GM12874 (cell line): ENCODE measurements around the gene ADTRP.

ENCODE experiments used
- TF ChIP-seq, protein P1 (sequence below): IDR thresholded peaks from 2 replicates; pipeline ENCODE4 v1.5.1; 2011; ENCODE audit warnings: low read depth, mild to moderate bottlenecking, control low read depth, low read length, moderate library complexity; ENCODE audit not compliant: insufficient read depth

The ADTRP gene

DNA sequence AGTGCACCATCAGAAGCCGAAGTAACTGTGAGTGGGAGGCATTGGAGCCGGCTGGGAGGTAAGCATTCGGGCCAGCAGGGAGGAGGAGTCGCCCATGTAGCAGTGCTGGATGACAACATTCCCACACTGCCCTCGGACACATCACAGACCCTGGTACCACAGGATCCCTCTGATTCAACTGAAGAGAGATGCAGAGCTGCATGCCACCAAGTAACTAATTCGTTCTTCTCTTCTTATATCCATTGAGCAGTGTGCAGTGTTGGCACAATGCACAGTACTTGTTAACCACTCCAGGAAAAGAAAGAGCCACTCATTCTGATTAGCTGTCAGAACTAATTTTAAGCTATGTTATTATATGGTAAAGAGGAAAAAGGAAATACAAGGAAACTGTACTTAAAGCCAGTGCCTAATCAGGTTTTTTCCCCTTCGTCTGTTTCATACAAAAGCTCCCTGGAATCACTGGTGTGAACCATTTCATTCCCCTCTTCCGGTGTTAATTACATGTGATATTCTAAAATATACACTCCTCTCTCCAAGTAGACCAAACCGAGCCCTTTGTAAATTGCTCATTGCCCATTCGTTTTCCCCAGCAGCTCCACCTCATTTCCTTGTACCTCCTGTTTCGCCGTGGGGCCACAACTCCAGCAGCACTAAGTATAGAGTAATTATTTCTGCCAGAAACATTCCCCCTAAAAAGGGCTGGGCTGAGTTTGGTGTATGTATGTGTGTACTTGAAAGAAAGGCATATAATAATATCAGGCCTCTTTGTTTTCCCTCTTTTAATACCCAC is 32.4 kb upstream of the ADTRP start:
- TF ChIP-seq, protein P1, sequence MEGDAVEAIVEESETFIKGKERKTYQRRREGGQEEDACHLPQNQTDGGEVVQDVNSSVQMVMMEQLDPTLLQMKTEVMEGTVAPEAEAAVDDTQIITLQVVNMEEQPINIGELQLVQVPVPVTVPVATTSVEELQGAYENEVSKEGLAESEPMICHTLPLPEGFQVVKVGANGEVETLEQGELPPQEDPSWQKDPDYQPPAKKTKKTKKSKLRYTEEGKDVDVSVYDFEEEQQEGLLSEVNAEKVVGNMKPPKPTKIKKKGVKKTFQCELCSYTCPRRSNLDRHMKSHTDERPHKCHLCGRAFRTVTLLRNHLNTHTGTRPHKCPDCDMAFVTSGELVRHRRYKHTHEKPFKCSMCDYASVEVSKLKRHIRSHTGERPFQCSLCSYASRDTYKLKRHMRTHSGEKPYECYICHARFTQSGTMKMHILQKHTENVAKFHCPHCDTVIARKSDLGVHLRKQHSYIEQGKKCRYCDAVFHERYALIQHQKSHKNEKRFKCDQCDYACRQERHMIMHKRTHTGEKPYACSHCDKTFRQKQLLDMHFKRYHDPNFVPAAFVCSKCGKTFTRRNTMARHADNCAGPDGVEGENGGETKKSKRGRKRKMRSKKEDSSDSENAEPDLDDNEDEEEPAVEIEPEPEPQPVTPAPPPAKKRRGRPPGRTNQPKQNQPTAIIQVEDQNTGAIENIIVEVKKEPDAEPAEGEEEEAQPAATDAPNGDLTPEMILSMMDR, result no peak

- TF ChIP-seq, protein P1, result no peak
Observed at GRCh38 chr6:11810039-11810541, 31.5 kb upstream of the ADTRP start.

DNA sequence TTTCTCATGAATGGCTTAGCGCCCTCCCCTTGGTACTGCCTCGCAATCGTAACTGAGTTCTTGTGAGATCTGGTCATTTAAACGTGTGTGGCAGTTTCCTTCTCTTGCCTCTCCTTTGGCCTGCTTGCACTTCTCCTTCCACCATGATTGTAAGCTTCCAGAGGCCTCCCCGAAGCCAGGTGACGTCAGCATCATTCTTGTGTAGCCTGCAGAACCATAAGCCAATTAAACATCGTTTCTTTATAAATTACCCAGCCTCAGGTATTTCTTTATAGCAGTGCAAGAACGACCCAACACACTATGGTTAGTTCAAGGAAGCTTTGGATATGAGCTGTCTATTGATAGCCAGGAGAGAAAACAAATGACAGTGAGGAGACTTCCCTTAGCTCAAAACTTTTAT is 29.5 kb upstream of the ADTRP start:
- TF ChIP-seq, protein P1, result no peak

DNA sequence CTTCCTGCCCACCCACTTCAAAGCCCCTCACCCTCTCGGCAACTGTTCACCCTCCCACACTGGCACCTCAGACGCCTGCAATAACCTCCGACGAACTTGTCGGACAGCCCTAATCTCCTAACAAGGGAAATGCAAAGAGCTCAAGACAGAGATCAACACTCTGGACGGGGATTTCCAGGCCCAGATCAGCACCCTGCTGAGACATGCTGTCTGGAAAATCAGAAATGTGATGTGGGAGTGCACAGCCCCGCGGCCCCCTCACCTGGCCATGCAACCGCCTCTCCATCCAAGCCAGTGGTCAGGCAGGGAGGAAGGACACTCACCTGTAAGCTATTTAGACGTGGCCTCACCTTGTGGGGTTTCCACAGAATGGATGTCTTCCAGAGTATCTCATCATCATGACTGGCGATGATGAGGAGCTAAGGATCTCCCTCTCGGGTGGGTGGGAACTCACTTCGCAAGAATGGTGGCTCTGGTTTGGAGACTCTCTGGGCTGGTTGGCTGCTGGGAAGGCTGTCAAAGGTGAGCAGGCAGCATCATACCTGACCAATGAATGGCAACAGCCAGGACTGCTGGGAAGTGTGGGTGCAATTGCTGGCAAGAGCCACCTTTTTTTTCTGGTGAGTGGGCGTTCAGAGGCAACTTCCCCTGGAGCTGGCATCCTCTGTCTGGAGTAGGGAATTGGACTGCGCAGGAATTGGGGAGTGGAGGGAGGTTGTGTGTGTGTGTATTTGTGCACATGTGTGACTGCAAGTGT is 28.1 kb upstream of the ADTRP start:
- TF ChIP-seq, protein P1, result no peak

DNA sequence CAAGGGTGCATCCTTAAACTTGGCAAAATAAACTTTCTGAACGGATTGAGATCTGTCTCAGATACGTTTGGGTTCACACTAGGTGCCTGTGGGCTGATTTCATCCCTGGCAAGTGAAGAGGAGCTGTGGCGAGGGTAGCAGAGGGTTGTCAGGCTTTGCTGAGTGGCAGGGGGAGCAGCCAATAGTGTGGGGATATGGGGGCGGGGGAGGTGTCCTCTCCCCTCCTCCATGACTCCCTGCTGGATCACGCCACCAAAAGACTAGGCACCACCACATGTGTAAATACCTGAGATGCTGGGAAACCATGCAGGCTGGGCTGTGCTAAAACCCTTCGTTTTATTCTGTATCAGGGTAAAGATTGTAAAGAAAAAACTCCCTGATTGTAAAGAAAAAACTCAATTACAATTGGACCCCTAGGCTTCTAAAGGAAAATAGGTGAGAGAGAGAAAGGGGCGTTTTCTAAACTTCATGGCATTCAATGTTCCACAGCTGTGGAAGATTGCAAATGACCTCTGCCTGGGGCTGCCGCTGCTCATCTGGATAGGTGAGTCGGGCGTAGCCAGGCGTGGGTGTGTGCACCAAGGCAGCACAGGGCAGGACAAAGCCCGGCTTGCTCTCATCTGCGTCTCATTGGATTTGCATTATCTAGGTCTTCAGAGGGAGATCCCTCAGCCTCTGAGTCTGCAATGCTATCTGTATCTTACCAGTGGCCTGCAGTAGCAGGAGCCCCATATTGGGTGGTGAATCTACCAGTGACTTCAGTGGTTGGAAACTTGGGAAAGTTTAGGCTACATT is 26.9 kb upstream of the ADTRP start:
- TF ChIP-seq, protein P1, result no peak

- TF ChIP-seq, protein P1, result no peak
Observed at GRCh38 chr6:11804701-11805100, 26.1 kb upstream of the ADTRP start.

DNA sequence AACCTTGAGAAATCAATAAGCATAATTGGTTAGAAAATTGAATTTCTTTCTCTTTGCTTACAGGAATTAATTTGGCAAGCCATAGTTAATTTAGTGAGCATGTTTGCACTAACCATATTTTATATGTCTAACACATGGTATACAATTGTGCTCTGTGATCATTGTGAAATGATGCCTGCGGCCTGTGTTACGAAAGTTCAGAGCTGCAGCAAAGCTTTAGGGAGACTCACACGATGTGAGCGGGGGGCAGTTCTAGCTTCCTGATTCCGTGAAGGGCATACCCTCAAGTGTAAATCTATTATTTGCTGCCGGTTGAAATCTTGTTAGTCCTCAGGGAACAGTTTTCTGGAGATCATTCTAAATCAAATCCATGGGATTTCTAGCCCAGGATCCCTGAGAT is 25.5 kb upstream of the ADTRP start:
- TF ChIP-seq, protein P1, result no peak
